H1 (cell line): Measurements from ENCODE around the gene FICD. TPM values are rescaled to one million over a fixed set of nuclear protein-coding genes. Genes with fewer than 3 reads are reported as not detected.

Source experiments
- ASH2L ChIP-seq: fragments of 200-600, 300-600 bp; sonication (generic); IDR thresholded peaks from one replicate; pipeline ENCODE4 v1.7.1; 2017; ENCODE audit warnings: low read length
- CHD7 ChIP-seq: fragments of 300-600 bp; sonication (generic); IDR thresholded peaks from 2 replicates; pipeline ENCODE4 v1.7.1; 2012; ENCODE audit warnings: low read length, moderate library complexity, mild to moderate bottlenecking, inconsistent platforms; ENCODE audit not compliant: insufficient replicate concordance
- CTBP2 ChIP-seq: IDR thresholded peaks from 2 replicates; pipeline ENCODE4 v1.7.0; 2011; ENCODE audit warnings: borderline replicate concordance, mild to moderate bottlenecking, moderate library complexity, mixed read lengths, low read length; ENCODE audit not compliant: insufficient read depth, insufficient read length
- KDM4A ChIP-seq: IDR thresholded peaks from one replicate; pipeline ENCODE4 v1.7.1; 2012; ENCODE audit warnings: low read depth, mild to moderate bottlenecking, moderate library complexity, low read length, inconsistent platforms; ENCODE audit not compliant: severe bottlenecking
- SP1 ChIP-seq: IDR thresholded peaks from 2 replicates; pipeline ENCODE4 v1.6.1; 2011; ENCODE audit warnings: low read depth, low read length
- SP4 ChIP-seq: IDR thresholded peaks from 2 replicates; pipeline ENCODE4 v1.6.1; 2012; ENCODE audit warnings: low read length, inconsistent platforms
- TBP ChIP-seq: IDR thresholded peaks from 2 replicates; pipeline ENCODE4 v1.6.1; 2011; ENCODE audit warnings: low read depth, low read length, improper control_type of control experiment
- TCF12 ChIP-seq: IDR thresholded peaks from 2 replicates; pipeline ENCODE4 v1.6.1; 2011; ENCODE audit warnings: low read depth, mild to moderate bottlenecking, low read length
- polyA plus RNA-seq, 7 experiments: library from polyadenylated mRNA; depleted of rRNA in 3 of 7; stranded (reverse) in 5 of 7; unstranded in 2 of 7; fragments of >200 nt in 5 of 7; fragments of 200-250 nt in 2 of 7; gene quantifications; 1 replicate in 5 of 7; 2 replicates in 1 of 7; 4 replicates in 1 of 7; pipeline versions ENCODE4 v1.2.1 to v1.2.3, GENCODE V29; 2011 to 2013; ENCODE audit warnings: missing spikeins in 2 of 7, mixed read lengths in 2 of 7
- total RNA-seq: library from RNA; stranded (reverse); fragmentation: NEBNext Ultra II Directional; extraction: Animal tissue kit (Norgen Biotek cat#: 25700); gene quantifications from 2 replicates; pipeline ENCODE4 v1.2.1, GENCODE V29; 2021

Gene FICD
- total and polyA plus RNA-seq, 2 of the 8 experiments (the other 6 are each of a cell fraction or from before 2014, with no cell fraction given): 2.2 to 6.0 TPM

GRCh38 chr12:108495823-108496579, 19.1 kb upstream of the FICD start (continued):
- no peak for TF ChIP-seq CHD7
- TF ChIP-seq TCF12: no peak
- TF ChIP-seq SP4: no peak
- TF ChIP-seq TBP: no peak
- no peak for TF ChIP-seq SP1
- TF ChIP-seq ASH2L: no peak
- no peak for TF ChIP-seq CTBP2
- TF ChIP-seq KDM4A: no peak
